Measurements from ENCODE around the gene ANTXR2.

Gene ANTXR2

GRCh38 chr4:80065601-80066000, 7.4 kb downstream of the ANTXR2 start:
- no peak for DNase-seq

DNA sequence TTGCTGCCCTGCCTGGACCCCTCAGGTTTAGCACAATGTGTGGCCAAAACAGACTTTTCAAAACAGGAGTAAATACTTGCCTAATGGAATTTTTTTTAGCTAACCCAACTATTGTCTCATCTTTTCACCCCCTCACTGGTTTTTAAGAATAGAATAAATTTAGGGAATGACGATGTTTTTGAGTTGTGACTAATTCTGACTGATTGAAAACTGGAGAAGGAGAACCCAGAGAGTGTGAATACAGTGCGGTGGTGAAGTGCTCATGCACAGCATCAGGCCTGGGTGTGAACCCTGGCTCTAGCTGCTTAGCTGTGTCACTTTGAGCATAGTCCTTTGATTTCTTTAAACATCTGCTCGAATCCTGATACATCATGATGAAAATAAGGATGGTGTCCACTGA, 10.5 kb downstream of the ANTXR2 start:
- DNase-seq = no peak

- no peak for DNase-seq
Measured at GRCh38 chr4:80060804-80061203, 12.2 kb downstream of the ANTXR2 start.

DNA sequence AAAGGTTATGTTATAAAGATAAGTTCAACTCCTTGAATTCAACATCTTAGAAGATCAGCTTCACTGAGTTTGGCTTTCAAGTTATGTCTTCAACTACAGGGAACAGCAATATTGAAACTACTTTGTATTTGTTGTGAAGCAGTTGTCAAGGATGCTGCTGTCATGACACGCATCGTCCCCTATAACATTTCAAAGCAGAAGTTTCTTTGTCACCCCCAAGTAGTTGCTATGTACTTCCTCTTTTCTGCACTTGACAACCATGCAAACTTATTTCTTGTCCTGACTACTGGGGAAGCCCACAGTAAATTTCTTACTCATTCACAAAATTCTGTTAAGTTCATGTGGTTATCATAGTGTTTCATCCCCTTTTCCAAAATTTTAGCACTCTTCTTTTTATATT, 14.3 kb downstream of the ANTXR2 start:
- no peak for DNase-seq

DNA sequence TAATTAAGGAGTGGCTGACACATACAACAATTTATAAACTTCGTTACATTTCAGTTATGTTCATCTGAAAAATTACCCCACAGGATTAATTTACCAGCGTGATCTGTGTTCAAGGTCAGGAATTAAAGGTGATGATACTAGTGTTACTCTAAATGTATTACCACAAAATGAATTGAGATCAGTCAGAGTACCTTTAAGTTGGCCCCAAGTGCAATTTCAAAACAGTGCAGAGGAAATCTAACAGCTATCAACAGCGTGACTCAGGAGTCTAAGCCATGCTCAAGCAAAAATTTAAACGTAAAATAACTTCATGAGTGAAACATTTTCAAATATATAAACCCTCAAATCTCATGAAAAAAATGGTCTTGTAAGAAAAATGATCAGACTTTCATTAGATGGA, 18.7 kb downstream of the ANTXR2 start:
- no peak for DNase-seq

GRCh38 chr4:80053140-80053910, 19.7 kb downstream of the ANTXR2 start:
- no peak for DNase-seq

DNA sequence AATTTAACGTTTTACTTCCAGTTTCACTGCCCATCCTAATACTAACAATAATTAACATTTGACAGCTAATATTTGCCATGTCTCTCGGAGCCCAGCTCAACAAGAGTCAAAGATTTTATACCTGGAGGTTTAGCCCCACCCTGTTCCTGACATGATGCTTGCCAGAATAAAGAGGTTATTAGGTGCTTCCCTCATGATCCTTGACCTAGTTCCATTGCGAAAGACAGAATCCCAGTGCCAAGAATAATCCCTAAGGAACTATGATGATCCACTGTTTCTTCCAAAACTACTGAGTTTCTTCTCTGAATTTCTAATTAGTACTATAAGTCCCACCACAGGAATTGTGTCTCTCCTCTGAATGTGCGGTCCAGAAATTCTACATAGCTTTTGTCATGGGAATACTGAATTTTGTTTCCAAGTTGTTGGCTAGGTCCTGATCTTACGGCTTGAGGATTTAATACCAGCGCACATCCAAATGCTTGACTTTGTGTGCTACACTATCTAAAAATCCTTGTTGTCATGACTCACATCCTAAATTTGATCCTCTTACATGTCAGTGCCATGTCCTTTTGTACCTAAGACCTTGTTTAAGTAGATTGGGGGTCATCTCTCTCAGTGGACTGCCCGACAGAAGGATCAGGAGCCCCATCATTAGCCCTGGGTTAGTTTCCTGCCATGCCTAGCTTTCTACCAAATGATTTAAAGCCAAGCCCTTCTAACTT, 23.1 kb downstream of the ANTXR2 start:
- no peak for DNase-seq

GRCh38 chr4:80049402-80049801, 23.6 kb downstream of the ANTXR2 start:
- no peak for DNase-seq

DNA sequence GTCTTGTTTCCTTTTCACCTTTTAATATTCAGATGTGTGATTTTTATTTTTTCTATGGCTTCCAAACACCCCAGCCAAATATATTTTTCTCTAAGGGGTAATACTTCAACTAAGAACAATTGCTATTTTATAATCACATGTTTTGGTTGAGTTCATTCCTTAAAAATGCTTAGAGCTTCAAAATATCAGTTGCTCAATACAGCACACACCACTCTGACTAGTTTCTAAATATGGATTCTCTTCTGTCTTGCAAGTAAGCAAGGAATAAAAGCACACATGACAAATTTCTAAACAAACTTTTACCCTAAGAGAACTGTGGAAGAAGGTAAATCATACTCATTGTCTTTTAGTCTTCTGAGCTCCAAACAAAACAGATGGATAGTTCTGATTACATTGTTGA, 27.2 kb downstream of the ANTXR2 start:
- no peak for DNase-seq

DNA sequence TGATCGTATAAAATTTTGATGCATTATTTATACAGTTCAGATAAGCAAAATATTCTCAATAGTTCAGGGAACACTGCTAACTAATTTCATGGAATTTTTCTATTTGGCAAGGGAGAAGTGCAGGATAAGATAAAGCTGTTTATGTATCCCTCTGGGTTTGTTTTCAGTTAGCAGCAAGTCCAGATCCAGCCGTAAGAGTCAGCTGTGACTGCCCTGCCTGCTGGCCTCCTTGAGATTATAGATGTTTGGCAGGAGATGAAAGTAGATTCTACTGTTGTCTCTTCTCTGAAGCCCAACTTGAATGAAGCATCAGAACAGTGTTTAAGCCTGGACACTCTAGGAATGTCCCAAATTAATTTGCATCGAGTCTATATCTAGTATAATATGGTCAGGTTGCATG, 29.5 kb downstream of the ANTXR2 start:
- no peak for DNase-seq

DNA sequence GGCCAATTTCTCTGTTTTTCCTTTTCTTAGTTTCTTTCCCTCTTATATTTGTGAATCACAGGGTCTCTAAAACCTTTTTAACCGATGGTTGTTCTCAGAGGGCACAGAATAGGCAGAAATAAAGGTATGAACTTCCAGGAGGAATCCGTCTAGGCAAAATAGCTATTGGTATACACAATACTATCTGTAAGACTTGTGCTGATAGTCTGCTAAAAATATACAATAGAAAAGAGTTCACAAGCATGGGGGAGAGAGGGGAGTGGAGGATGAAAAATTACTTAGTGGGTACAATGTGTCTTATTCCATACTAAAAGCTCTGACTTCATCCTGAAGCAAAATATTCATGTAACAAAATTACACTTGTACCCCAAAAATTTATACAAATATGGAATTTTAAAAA, 30.2 kb downstream of the ANTXR2 start:
- no peak for DNase-seq

GRCh38 chr4:80037864-80038263, 35.2 kb downstream of the ANTXR2 start:
- no peak for DNase-seq

GRCh38 chr4:80036949-80037685, 35.9 kb downstream of the ANTXR2 start:
- DNase-seq = no peak

GRCh38 chr4:80036306-80036705, 36.7 kb downstream of the ANTXR2 start:
- no peak for DNase-seq

GRCh38 chr4:80035336-80035735, 37.7 kb downstream of the ANTXR2 start:
- DNase-seq = no peak

- no peak for DNase-seq
Measured at GRCh38 chr4:80033581-80033980, 39.4 kb downstream of the ANTXR2 start.

DNA sequence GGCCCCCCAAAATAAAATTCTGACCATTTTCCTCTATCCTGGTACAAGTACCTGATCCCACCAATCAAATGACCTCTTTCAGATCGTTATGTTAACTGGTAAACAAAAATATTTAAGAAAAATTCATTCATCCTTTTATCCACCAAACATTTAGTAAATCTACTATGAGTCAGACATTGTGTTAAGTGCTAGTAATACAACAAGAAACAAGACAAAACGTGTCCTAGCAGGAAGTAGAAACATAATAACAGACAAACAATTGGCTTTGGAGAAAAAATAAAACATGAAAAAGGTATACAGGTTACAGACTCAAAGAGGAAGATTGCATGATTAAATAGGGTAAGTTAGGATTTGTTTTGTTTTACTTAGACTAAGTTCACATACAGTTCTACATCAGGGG, 43.7 kb downstream of the ANTXR2 start:
- no peak for DNase-seq

DNA sequence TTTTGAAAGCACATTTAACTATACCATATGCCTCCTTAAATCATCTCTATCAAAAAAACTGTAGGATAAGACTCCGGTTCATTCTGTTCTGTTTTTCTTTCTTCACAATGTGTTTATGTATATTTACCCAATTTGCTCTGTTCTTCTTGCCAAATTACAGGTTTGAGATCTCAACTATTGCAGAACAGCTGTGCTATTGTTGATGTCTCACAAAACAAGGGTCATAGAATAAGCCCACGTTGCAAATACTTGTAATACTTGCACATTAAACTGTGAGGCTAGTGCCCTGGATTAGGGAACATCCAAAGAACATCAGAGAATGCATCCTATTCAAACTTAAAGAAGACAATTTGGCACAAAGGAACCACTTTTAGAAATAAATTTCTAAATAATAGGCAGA, 45.4 kb downstream of the ANTXR2 start:
- no peak for DNase-seq

GRCh38 chr4:80026100-80026499, 46.9 kb downstream of the ANTXR2 start:
- no peak for DNase-seq

DNA sequence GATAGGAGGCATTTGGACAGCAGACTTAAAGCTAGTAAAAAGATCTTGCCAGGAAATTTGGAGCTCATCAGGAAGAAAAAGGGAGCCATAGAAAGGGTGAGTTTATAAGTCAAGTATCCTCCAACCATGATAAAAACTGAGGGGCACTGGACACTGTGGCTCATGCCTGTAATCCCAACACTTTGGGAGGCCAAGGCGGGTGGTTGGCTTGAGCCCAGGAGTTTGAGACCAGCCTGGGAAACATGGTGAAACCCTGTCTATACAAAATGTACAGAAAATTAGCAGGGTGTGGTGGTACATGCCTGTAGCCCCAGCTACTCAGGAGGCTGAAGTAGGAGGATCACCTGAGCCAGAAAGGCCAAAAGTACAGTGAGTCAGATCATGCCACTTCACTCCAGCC, 48.7 kb downstream of the ANTXR2 start:
- no peak for DNase-seq

- no peak for DNase-seq
Measured at GRCh38 chr4:80022282-80022681, 50.7 kb downstream of the ANTXR2 start.

- DNase-seq = no peak
Measured at GRCh38 chr4:80017125-80017854, 55.7 kb downstream of the ANTXR2 start.

- DNase-seq = no peak
Measured at GRCh38 chr4:80016506-80016905, 56.5 kb downstream of the ANTXR2 start.
